HepG2 (cell line): Measurements from ENCODE around the gene ZNHIT1. TPM values are rescaled to one million over a fixed set of nuclear protein-coding genes. Genes with fewer than 3 reads are reported as not detected.

Experiments used
- CERS6 ChIP-seq: sonication (generic); formaldehyde crosslinking; IDR thresholded peaks from 2 replicates; pipeline ENCODE4 v1.5.0; 2020; ENCODE audit warnings: missing genetic modification reagents
- CREB3 ChIP-seq: sonication (generic); formaldehyde crosslinking; IDR thresholded peaks from 2 replicates; pipeline ENCODE4 v1.5.0; 2020; ENCODE audit warnings: missing genetic modification reagents
- CREM ChIP-seq, 2 experiments: sonication (generic) in 1 of 2; formaldehyde crosslinking in 1 of 2; IDR thresholded peaks; 2 replicates each; pipeline versions ENCODE4 v1.4.0 to v1.6.1; 2016 to 2020; ENCODE audit warnings: antibody characterized with exemption in 1 of 2, mild to moderate bottlenecking in 1 of 2, missing genetic modification reagents in 1 of 2
- DR1 ChIP-seq: sonication (generic); formaldehyde crosslinking; IDR thresholded peaks from 2 replicates; pipeline ENCODE4 v1.8.0; 2021; ENCODE audit warnings: mild to moderate bottlenecking, missing genetic modification reagents, inconsistent platforms
- GATA4 ChIP-seq: sonication (generic); IDR thresholded peaks from 2 replicates; pipeline ENCODE4 v1.6.1; 2016; ENCODE audit warnings: antibody characterized with exemption, low read depth, borderline replicate concordance
- HNF1B ChIP-seq: sonication (generic); formaldehyde crosslinking; IDR thresholded peaks from 2 replicates; pipeline ENCODE4 v1.5.1; 2020; ENCODE audit warnings: mild to moderate bottlenecking, moderate library complexity, missing genetic modification reagents
- PHB2 ChIP-seq: fragments of 450-650 bp; IDR thresholded peaks from 2 replicates; pipeline ENCODE4 v1.6.1; 2018; ENCODE audit not compliant: partially characterized antibody
- PLRG1 ChIP-seq: fragments of 450-650 bp; conservative IDR thresholded peaks from 2 replicates; pipeline ENCODE4 v1.6.1; 2016
- POLR2G ChIP-seq: fragments of 200-400 bp; formaldehyde crosslinking; IDR thresholded peaks from 2 replicates; pipeline ENCODE4 v1.6.1; 2018; ENCODE audit warnings: mild to moderate bottlenecking, low read depth, low read length, moderate library complexity
- SAP130 ChIP-seq: IDR thresholded peaks from 2 replicates; pipeline ENCODE4 v1.6.1; 2016; ENCODE audit warnings: low read depth
- TBX2 ChIP-seq: sonication (generic); formaldehyde crosslinking; IDR thresholded peaks from 2 replicates; pipeline ENCODE4 v1.5.0; 2020; ENCODE audit warnings: missing genetic modification reagents, mild to moderate bottlenecking, borderline replicate concordance
- TCF7 ChIP-seq: sonication (generic); IDR thresholded peaks from 2 replicates; pipeline ENCODE4 v1.6.1; 2016; ENCODE audit warnings: antibody characterized with exemption, low read depth
- TFAP4 ChIP-seq: sonication (generic); IDR thresholded peaks from 2 replicates; pipeline ENCODE4 v1.6.1; 2016; ENCODE audit warnings: low read depth, borderline replicate concordance
- TP53 ChIP-seq: sonication (generic); formaldehyde crosslinking; conservative IDR thresholded peaks from 2 replicates; pipeline ENCODE4 v1.4.0; 2020; ENCODE audit warnings: missing genetic modification reagents
- ZBTB1 ChIP-seq: sonication (generic); formaldehyde crosslinking; IDR thresholded peaks from 2 replicates; pipeline ENCODE4 v1.4.0; 2020; ENCODE audit warnings: missing genetic modification reagents, borderline replicate concordance
- ZBTB8A ChIP-seq: sonication (generic); formaldehyde crosslinking; IDR thresholded peaks from 2 replicates; pipeline ENCODE4 v1.4.0; 2020; ENCODE audit warnings: mild to moderate bottlenecking, low read depth, missing genetic modification reagents, borderline replicate concordance
- ZNF362 ChIP-seq: sonication (generic); formaldehyde crosslinking; IDR thresholded peaks from 2 replicates; pipeline ENCODE4 v1.4.0; 2020; ENCODE audit warnings: missing genetic modification reagents, mild to moderate bottlenecking, borderline replicate concordance
- ZNF710 ChIP-seq: sonication (generic); formaldehyde crosslinking; IDR thresholded peaks from 2 replicates; pipeline ENCODE4 v1.5.0; 2020; ENCODE audit warnings: mild to moderate bottlenecking, missing genetic modification reagents, borderline replicate concordance
- ZSCAN12 ChIP-seq: sonication (generic); formaldehyde crosslinking; IDR thresholded peaks from 2 replicates; pipeline ENCODE4 v1.9.0; 2021; ENCODE audit warnings: mild to moderate bottlenecking, missing genetic modification reagents
- polyA plus RNA-seq, 8 experiments: library from polyadenylated mRNA; depleted of rRNA in 3 of 8; stranded (reverse) in 7 of 8; unstranded in 1 of 8; fragments of >200 nt; fragmentation: Illumina TruSeq in 4 of 8; extraction: Trizol in 4 of 8; gene quantifications; 2 replicates each; pipeline versions ENCODE4 v1.2.1 to v1.2.3, GENCODE V29; 2011 to 2016; ENCODE audit warnings: low read depth in 4 of 8, missing spikeins in 1 of 8, mixed read lengths in 1 of 8; ENCODE audit not compliant: insufficient read depth in 1 of 8
- total RNA-seq, 5 experiments: library from RNA; depleted of rRNA; stranded (reverse); fragments of >200 nt; fragmentation: Illumina TruSeq; extraction: Trizol; gene quantifications; 2 replicates each; pipeline ENCODE4 v1.2.3, GENCODE V29; 2016; ENCODE audit warnings: low read depth in 1 of 5

The ZNHIT1 gene
- total and polyA plus RNA-seq, 2 of the 13 experiments (the other 11 are each of a cell fraction or from before 2014, with no cell fraction given): 32.5 to 64.5 TPM

- TF ChIP-seq HNF1B (CRISPR knock-in tag): peak; percentile 55; the same call in 1 of the 2 replicates
- no peak for TF ChIP-seq PLRG1
- TF ChIP-seq TFAP4: peak; percentile 19; the same call in 1 of the 2 replicates
- no peak for TF ChIP-seq CERS6 (CRISPR knock-in tag)
- TF ChIP-seq PHB2: no peak
- TF ChIP-seq ZBTB8A (CRISPR knock-in tag): no peak
- TF ChIP-seq TBX2 (CRISPR knock-in tag): peak; percentile 56; the same call in 1 of the 2 replicates
- no peak for TF ChIP-seq ZNF362
- TF ChIP-seq ZSCAN12 (CRISPR knock-in tag): no peak
- TF ChIP-seq DR1 (CRISPR knock-in tag): 0 out of 2 replicates have a peak, but pooled peaks have one; percentile 30
- no peak for TF ChIP-seq GATA4
- TF ChIP-seq TCF7: no peak
- peak; percentile 64 for TF ChIP-seq CREM (IDR thresholded peaks at IDR 0.05)
- TF ChIP-seq CREM (CRISPR knock-in tag; IDR thresholded peaks at IDR 0.05): no peak
- TF ChIP-seq SAP130 (CRISPR knock-in tag): peak; percentile 99
- no peak for TF ChIP-seq ZBTB1 (CRISPR knock-in tag)
- TF ChIP-seq POLR2G: peak; percentile 88
- TF ChIP-seq ZNF710 (CRISPR knock-in tag): no peak
- TF ChIP-seq CREB3 (CRISPR knock-in tag): peak; percentile 17; the same call in 1 of the 2 replicates
- no peak for TF ChIP-seq TP53 (CRISPR knock-in tag)
Measured at GRCh38 chr7:101251871-101252659, 34.1 kb downstream of the ZNHIT1 start (continued).
